Measurements from ENCODE around the gene SPTLC1.
"Not testable (repeated sequence)": the region's sequence is repeated elsewhere in the genome, so short reads cannot be mapped to it uniquely, and the experiment has no call there.

SPTLC1 gene

GRCh38 chr9:92035687-92036410 lies 79.4 kb downstream of the SPTLC1 start:
- DNase-seq (ENCODE audit: low read depth in 3 of 3, low spot score in 1 of 3), result no peak

- DNase-seq (ENCODE audit: low read depth in 3 of 3, low spot score in 1 of 3), result no peak
Observed at GRCh38 chr9:92035146-92035545, 80.1 kb downstream of the SPTLC1 start.

GRCh38 chr9:92033991-92034390 lies 81.2 kb downstream of the SPTLC1 start:
- DNase-seq (ENCODE audit: low read depth in 3 of 3, low spot score in 1 of 3), result no peak

GRCh38 chr9:92033307-92033706 lies 81.9 kb downstream of the SPTLC1 start:
- DNase-seq (ENCODE audit: low read depth in 3 of 3, low spot score in 1 of 3), result no peak

GRCh38 chr9:92032891-92033290 lies 82.3 kb downstream of the SPTLC1 start:
- no peak for DNase-seq (ENCODE audit: low read depth in 3 of 3, low spot score in 1 of 3)

- no peak for DNase-seq (ENCODE audit: low read depth in 3 of 3, low spot score in 1 of 3)
Observed at GRCh38 chr9:92030367-92030766, 84.8 kb downstream of the SPTLC1 start.

- DNase-seq (ENCODE audit: low read depth in 3 of 3, low spot score in 1 of 3), result no peak
Observed at GRCh38 chr9:92029553-92029952, 85.7 kb downstream of the SPTLC1 start.

- no peak for DNase-seq (ENCODE audit: low read depth in 3 of 3, low spot score in 1 of 3)
Observed at GRCh38 chr9:92026206-92027002, 88.8 kb downstream of the SPTLC1 start.

- not testable (repeated sequence) for DNase-seq (ENCODE audit: low read depth in 3 of 3, low spot score in 1 of 3)
Observed at GRCh38 chr9:92021785-92022541, 93.2 kb downstream of the SPTLC1 start.

GRCh38 chr9:92019658-92020057 lies 95.6 kb downstream of the SPTLC1 start:
- no peak for DNase-seq (ENCODE audit: low read depth in 3 of 3, low spot score in 1 of 3)

GRCh38 chr9:92010705-92011536 lies 104.3 kb downstream of the SPTLC1 start:
- no peak for DNase-seq (ENCODE audit: low read depth in 3 of 3, low spot score in 1 of 3)

GRCh38 chr9:92010253-92010652 lies 105.0 kb downstream of the SPTLC1 start:
- not testable (repeated sequence) for DNase-seq (ENCODE audit: low read depth in 3 of 3, low spot score in 1 of 3)

GRCh38 chr9:92008041-92008440 lies 107.2 kb downstream of the SPTLC1 start:
- no peak for DNase-seq (ENCODE audit: low read depth in 3 of 3, low spot score in 1 of 3)

GRCh38 chr9:92004045-92004392 lies 111.2 kb downstream of the SPTLC1 start:
- no peak for DNase-seq (ENCODE audit: low read depth in 3 of 3, low spot score in 1 of 3)

- no peak for DNase-seq (ENCODE audit: low read depth in 3 of 3, low spot score in 1 of 3)
Observed at GRCh38 chr9:92003308-92004044, 111.7 kb downstream of the SPTLC1 start.

- not testable (repeated sequence) for DNase-seq (ENCODE audit: low read depth in 3 of 3, low spot score in 1 of 3)
Observed at GRCh38 chr9:92001948-92002347, 113.3 kb downstream of the SPTLC1 start.

GRCh38 chr9:92001244-92001643 lies 114.0 kb downstream of the SPTLC1 start:
- no peak for DNase-seq (ENCODE audit: low read depth in 3 of 3, low spot score in 1 of 3)

GRCh38 chr9:91995000-91995655 lies 120.1 kb downstream of the SPTLC1 start:
- DNase-seq (ENCODE audit: low read depth in 3 of 3, low spot score in 1 of 3), result no peak

GRCh38 chr9:91994422-91994821 lies 120.8 kb downstream of the SPTLC1 start:
- no peak for DNase-seq (ENCODE audit: low read depth in 3 of 3, low spot score in 1 of 3)

Data from stimulated activated CD4-positive, alpha-beta T cell treated with anti-CD3 and anti-CD28 coated beads, TNF-alpha, amount 100 ng/mL, for 1 hour (primary cell).